OCI-M1 (cell line): Measurements from ENCODE around the gene PPP1R12B.
A peak's percentile ranks its signal among the peaks of the same experiment; 100 is the strongest.

ENCODE experiments used
- DNase-seq: peaks from one replicate; lab custom pipeline; 2025; lab: John Stamatoyannopoulos, UW

PPP1R12B gene

DNA sequence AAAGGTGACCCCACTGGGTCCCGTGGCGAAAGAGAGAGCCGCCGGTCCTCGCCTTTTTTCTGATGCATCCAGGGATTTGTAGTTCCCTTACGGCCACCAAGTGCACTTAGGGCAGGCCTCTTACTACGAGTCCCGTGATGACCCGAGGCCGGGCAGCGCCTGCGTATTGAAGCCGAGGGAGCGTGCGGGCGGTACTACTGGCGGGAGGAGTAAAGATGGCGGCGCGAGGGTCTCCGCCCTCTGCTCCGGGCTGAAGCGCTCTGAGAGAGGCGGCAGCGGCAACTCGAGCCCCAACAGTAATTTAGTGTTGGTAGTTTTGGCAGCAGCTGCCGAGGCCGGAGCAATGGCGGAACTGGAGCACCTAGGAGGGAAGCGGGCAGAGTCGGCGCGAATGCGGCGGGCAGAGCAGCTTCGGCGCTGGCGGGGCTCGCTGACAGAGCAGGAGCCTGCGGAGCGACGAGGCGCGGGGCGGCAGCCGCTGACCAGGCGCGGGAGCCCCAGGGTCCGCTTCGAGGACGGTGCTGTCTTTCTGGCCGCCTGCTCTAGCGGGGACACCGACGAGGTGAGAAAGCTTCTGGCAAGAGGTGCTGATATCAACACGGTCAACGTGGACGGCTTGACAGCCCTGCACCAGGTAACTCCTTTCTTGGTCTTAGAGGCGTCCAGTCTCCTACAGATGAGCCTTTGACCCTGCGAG lies at the start of gene PPP1R12B:
Gene PPP1R12B (plus strand): TSS at position 191 of the 697 bp plus-strand sequence. CDS start 153 bp downstream, at position 344.
- DNase-seq: peak; percentile 99

- no peak for DNase-seq
These were observed 46.3 kb upstream of the PPP1R12B start for GRCh38 chr1:202302166-202302565.

DNA sequence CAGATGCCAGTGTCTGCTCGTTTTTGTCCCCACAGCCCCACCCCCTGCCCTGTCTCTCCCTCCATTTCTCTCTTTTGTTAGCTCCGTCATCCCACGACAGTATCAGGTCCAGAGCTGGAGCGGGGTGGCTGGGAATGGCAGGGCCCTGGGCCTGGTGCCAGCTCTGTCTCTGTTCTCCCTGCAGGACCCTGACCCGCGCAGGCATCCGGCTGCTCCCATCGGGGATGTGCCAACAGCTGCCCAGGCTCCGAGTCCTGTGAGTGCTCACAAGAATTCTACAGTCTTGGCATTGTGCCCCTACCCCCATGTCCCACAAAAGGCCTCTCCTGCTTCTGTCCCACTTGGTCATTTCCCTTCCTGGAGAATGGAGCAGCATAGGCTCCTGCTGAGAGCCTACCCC lies 44.1 kb upstream of the PPP1R12B start:
- no peak for DNase-seq

- no peak for DNase-seq
These were observed 43.3 kb upstream of the PPP1R12B start for GRCh38 chr1:202305168-202305567.

DNA sequence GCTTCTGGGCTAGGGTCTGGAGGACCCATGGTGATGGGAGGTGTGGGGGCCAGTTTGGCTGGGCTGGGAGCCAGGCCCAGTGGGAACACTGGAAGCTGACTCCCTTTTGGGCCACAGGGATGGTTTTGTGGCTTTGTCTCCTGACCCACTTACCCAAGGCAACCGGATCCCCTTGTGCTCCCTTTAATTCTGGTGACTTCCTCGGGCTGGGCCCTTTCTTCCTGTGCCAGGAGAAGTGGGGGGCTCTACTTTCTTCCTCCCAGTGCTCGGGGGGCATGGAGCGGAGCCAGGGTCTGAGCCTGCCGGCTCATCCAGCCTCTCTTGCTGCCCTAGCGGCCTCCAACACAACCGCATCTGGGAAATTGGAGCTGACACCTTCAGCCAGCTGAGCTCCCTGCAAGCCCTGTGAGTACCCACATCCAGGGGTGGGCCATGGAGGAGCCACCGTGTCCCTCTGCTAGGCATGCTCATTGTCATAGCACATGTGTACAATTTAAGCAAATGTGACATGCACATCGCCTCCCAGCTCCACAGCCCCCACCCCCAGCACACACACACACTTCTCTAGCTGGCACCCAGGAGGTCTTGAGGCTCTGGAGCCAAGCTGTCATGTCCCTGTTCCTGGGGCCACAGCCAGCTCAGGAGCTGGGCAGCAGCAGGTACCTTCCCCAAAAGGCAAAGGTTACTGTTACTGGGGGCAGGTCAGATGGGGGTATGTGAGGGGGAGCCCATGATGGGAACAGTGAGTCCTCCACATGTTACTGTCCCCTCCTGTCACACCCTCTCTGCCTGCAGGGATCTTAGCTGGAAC lies 41.8 kb upstream of the PPP1R12B start:
- DNase-seq: no peak

DNA sequence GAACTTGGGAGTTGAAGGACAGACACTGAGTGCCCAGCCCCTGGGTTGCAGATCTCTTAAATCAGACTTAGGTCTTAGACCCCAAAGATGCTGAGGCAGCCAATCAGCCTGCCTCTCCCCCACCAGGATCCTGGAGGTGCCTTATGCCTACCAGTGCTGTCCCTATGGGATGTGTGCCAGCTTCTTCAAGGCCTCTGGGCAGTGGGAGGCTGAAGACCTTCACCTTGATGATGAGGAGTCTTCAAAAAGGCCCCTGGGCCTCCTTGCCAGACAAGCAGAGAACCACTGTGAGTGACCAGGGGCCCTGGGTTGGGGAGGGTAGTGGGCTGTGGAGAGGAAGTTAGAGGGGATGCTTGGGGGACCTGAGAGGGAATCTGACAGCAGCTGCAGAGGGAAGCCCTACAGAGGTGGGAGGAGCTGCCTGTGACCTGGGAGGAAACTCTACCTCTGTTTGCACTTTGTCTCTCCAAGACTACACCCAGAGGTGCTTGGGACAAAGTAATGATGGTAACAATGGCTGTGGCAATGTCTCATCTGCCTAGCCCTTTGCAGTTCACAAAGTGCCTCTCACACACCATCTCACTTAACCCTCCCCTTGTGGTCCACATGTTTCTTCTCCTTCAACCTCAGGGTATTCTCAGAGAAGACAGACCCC lies 38.3 kb upstream of the PPP1R12B start:
- DNase-seq: no peak

DNA sequence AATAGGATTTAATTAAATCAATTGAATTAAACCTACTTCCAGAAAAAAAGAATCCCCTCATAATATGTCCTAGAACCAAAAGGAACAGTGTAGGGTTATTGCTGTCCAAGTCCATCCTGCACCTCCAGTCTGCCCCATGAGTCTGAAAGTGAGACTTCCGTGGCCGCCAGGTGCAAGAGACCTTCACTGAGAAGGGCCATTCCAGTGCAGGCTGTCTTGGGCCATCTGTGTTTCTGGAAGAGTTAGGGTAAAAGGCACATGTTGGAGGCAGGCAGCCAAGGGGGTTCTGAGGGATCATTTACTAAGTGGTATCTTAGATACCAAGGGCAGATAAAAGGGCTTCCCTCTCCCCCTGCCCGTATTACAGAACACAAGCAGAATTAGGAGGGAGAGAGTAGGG lies 37.8 kb upstream of the PPP1R12B start:
- no peak for DNase-seq

DNA sequence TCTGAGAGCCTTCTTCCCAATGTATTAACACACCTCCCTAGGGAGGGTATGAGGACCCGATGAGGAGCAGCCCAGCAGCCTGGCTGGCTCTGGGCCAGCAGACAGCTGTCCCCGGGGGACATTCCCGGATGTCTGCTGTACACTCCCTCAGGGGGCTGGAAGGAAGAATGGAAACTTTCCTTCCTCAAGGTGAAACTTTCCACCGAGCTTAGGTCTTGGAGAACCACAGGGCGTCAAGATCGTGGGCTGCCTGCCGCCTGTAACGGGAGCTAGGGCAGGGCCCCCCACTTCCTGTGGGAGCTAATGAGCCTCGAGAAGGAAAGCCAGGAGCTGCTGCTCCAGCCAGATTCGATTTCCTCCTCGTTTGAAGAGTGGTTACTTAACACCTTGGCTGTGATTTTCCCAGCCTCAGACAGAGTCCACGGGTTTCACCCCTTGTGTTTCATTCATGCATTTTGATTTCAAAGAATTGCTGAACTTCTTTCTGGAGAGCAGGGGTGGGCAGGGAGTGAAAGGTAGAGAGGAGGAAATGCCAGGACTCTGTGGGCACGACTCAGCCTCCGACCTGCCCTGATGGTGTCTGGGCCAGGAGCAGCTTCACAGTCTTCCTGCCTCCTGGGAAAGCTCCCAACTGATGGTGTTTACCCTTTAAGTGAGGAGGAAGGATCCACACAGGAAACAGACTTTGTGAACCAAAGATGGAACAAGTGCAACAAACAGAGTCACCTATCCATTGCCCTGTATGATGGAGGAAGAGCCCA lies 36.4 kb upstream of the PPP1R12B start:
- DNase-seq: no peak

- peak; percentile 80 for DNase-seq
These were observed 32.8 kb upstream of the PPP1R12B start for GRCh38 chr1:202315576-202316168.

- no peak for DNase-seq
These were observed 32.3 kb upstream of the PPP1R12B start for GRCh38 chr1:202316186-202316585.

DNA sequence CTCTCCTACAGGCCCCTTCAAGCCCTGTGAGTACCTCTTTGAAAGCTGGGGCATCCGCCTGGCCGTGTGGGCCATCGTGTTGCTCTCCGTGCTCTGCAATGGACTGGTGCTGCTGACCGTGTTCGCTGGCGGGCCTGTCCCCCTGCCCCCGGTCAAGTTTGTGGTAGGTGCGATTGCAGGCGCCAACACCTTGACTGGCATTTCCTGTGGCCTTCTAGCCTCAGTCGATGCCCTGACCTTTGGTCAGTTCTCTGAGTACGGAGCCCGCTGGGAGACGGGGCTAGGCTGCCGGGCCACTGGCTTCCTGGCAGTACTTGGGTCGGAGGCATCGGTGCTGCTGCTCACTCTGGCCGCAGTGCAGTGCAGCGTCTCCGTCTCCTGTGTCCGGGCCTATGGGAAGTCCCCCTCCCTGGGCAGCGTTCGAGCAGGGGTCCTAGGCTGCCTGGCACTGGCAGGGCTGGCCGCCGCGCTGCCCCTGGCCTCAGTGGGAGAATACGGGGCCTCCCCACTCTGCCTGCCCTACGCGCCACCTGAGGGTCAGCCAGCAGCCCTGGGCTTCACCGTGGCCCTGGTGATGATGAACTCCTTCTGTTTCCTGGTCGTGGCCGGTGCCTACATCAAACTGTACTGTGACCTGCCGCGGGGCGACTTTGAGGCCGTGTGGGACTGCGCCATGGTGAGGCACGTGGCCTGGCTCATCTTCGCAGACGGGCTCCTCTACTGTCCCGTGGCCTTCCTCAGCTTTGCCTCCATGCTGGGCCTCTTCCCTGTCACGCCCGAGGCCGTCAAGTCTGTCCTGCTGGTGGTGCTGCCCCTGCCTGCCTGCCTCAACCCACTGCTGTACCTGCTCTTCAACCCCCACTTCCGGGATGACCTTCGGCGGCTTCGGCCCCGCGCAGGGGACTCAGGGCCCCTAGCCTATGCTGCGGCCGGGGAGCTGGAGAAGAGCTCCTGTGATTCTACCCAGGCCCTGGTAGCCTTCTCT lies 30.3 kb upstream of the PPP1R12B start:
- no peak for DNase-seq

- no peak for DNase-seq
These were observed 29.0 kb upstream of the PPP1R12B start for GRCh38 chr1:202319381-202320080.

DNA sequence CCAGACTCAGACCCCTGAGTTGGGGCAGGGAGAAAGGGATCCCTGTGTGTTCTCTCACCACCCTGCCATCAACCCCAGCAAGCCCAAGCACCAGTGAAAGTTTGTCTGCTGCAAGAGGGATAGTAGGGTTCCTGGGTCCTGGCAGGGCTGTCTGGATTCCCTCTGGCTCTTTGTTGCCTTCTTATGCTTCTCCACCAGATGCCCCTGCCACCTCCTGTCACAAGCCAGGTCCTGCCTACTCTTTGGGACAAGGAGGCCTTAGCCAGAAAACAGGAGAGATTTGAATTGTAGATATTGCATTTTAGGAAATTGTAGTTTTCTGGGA lies 28.5 kb upstream of the PPP1R12B start:
- DNase-seq: no peak

DNA sequence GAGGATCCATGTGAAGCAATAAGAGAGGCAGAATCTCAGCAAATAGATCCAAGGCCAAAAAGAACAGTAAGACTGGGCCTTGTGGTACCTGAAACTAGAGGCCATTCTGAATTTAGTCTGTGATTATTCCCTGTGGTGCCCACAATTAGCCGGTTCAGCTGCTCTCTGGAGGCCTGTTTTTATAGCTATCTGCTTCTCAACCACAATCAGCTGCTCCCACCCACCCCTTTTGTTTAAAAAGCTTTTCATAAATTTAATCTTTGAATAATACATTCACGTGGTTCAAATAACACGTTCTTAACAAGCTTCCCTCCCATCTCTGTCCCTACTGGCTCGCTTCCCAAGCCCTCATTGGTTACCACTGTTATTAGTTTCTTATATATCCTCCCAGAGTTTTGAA lies 24.8 kb upstream of the PPP1R12B start:
- DNase-seq: no peak

DNA sequence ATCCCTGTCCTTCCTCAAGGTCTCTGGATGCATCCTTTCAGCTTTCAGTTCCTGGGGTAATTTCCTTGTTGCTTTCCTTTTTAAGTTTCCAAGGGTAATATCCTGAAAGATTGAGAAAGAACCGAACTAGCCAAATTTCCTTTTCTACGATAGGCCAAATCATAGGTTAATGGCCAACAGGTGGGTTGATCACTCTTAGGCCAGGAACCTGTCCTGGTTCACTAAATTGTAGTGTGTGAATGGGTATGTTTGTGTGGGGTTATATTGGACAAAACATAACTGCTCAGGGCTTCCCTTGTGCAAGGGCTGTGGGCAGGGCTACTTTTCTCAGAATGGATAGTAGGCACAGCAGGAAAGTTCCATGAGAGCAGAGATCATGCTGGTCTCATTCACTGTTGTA lies 23.9 kb upstream of the PPP1R12B start:
- DNase-seq: no peak

- DNase-seq: peak; percentile 52
These were observed 18.6 kb upstream of the PPP1R12B start for GRCh38 chr1:202329891-202330290.

DNA sequence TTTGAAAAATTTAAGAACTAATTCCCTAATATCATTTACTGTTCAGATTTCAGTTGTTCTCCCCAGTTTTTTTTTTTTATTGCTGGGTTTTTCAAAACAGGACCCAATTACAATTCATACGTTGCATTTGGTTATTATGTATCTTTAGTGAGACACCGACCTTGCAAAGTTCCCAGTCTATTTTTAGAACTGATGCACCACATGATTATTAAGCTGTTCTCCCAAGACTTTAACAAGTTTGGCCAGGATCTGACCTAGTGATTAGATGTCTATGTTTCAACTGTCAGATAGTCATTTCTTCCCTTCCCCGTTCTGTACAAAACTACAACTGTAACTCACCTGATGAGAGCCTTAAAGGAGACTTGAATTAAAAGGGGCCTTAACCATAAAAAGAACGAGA lies 14.6 kb upstream of the PPP1R12B start:
- DNase-seq: no peak

DNA sequence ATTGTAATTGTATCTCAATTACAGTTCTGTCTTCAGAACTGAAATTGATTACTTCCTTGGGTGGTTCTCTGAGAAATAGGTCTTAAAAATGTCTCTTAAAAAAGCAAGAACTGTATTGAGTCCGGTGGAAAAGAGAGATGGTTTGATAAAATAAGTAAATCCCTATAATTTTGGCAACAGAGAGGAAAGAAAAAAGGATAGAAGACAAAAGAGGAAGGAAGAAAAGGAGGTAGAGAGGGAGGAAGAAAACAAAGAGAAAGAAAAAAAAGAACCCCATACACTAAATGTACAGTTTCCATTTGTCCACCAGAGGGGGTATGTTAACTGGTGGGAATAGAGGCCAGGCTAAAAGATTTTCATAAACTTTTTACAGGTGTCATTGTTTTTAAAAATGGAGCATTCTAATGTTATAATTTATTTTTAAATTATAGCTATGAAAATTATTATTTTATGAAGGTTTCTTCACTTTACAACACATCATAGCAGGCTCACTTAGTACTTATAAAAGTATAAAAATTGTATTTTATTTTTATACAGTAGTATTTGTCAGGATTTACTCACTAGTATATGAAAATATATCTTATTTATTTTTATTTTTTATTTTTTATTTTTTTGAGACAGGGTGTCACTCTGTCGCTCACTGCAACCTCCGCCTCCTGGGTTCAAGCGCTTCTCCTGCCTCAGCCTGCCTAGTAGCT lies 4.7 kb upstream of the PPP1R12B start:
- peak; percentile 85 for DNase-seq

DNA sequence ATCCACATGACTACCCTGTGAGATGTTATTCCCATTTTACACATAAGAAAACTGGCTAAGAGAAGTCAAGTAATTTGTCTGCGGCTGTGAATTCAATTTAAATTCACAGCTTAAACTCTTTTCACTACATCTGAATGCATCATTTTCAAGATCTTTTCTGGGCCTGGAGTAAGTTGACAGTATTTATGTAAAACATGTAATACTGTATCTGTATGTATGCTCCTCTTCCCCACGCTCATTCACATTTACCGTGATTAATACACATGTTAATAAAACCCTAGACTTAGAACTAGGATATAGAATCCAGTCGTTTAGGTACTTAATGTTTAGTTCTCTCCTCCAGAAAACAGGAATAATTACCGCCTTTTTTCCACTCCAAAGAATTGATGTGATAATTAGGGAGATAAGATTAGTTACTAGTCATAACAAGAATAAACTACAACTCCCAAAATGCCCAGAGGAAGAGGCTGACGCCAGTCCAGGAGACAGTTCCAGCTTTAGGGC lies 442 bp upstream of the PPP1R12B start:
- DNase-seq: no peak
